Tibial artery (tissue), 4 donors: ENCODE results near the gene NCOA3.

ENCODE experiments used
- DNase-seq, 2 donors: peaks; one replicate each; pipeline ENCODE4 v3.0.0-alpha.2; 2019
- H3K27ac ChIP-seq, 2 donors: fragments of 200-600 bp; sonication (generic) in 1 of 2; 1 replicate in 1 of 2; 2 replicates in 1 of 2; pipeline ENCODE4 v1.5.1; 2018 to 2019; ENCODE audit warnings: mild to moderate bottlenecking in 1 of 2
- H3K27me3 ChIP-seq, 2 donors: fragments of 200-600 bp; sonication (generic) in 1 of 2; one replicate each; pipeline versions ENCODE4 v1.5.1 to v1.6.0; 2016 to 2019
- H3K36me3 ChIP-seq, 3 donors: fragments of 200-600 bp; sonication (generic) in 2 of 3; one replicate each; pipeline ENCODE4 v1.5.1; 2016 to 2019; ENCODE audit warnings: mild to moderate bottlenecking in 2 of 3
- H3K4me1 ChIP-seq, 4 donors: fragments of 200-600 bp; sonication (generic) in 2 of 4; 1 replicate in 3 of 4; 2 replicates in 1 of 4; pipeline ENCODE4 v1.5.1; 2016 to 2019
- H3K4me3 ChIP-seq, 2 donors: fragments of 200-600 bp; sonication (generic) in 1 of 2; 1 replicate in 1 of 2; 2 replicates in 1 of 2; pipeline ENCODE4 v1.5.1; 2018 to 2019; ENCODE audit warnings: mild to moderate bottlenecking in 2 of 2
- H3K9me3 ChIP-seq, 3 donors: fragments of 200-600 bp; sonication (generic) in 1 of 3; one replicate each; pipeline ENCODE4 v1.5.1; 2016 to 2019
- CTCF ChIP-seq, 2 experiments: fragments of 200-600 bp in 1 of 2; fragments of 450-650 bp in 1 of 2; IDR thresholded peaks; one replicate each; pipeline ENCODE4 v1.5.1; 2017 to 2019; ENCODE audit warnings: antibody characterized with exemption in 2 of 2, mild to moderate bottlenecking in 1 of 2, moderate library complexity in 1 of 2
- intact Hi-C: fragments of 100-400 bp; cut with DNase I; formaldehyde crosslinking; loops from one replicate; pipeline ENCODE4 v1.15.0; 2023; ENCODE audit warnings: low total_unique reads

Gene NCOA3

GRCh38 chr20:47660983-47661700, 159.5 kb downstream of the NCOA3 start:
- H3K4me1 ChIP-seq: peaks cover 4 to 31% (median 14%) of the 10 kb centered on the region in 4 donors
- no peak for TF ChIP-seq CTCF (IDR thresholded peaks at IDR 0.05)
- no peaks in the 10 kb centered on the region for H3K9me3 ChIP-seq
- no peaks in the 10 kb centered on the region for H3K27me3 ChIP-seq
- H3K4me3 ChIP-seq: no peak overlapping the region
- no peak overlapping the region for H3K27ac ChIP-seq
- peaks cover 5 to 44% (median 39%) of the 10 kb centered on the region in 3 donors for H3K36me3 ChIP-seq
- peak in 1 of 2 donors; percentile 37 for DNase-seq
- intact Hi-C loops: no loop called here

- H3K27ac ChIP-seq: no peak overlapping the region
- H3K27me3 ChIP-seq: no peaks in the 10 kb centered on the region
- H3K36me3 ChIP-seq: peaks cover 5 to 49% (median 39%) of the 10 kb centered on the region in 3 donors
- no peak for TF ChIP-seq CTCF (IDR thresholded peaks at IDR 0.05)
- peak in 1 of 2 donors; percentile 48 for DNase-seq
- peaks cover 4 to 31% (median 14%) of the 10 kb centered on the region in 4 donors for H3K4me1 ChIP-seq
- no peak overlapping the region for H3K4me3 ChIP-seq
- intact Hi-C loops: no loop called here
- no peaks in the 10 kb centered on the region for H3K9me3 ChIP-seq
Observed at GRCh38 chr20:47661714-47662113, 160.0 kb downstream of the NCOA3 start.

- H3K36me3 ChIP-seq: peaks cover 5 to 43% (median 31%) of the 10 kb centered on the region in 3 donors
- no peaks in the 10 kb centered on the region for H3K27me3 ChIP-seq
- intact Hi-C loops: no loop called here
- DNase-seq: peak in 1 of 2 donors; percentile 34
- no peak overlapping the region for H3K27ac ChIP-seq
- no peak for TF ChIP-seq CTCF (IDR thresholded peaks at IDR 0.05)
- H3K9me3 ChIP-seq: no peaks in the 10 kb centered on the region
- peaks cover 4 to 31% (median 14%) of the 10 kb centered on the region in 4 donors for H3K4me1 ChIP-seq
- no peak overlapping the region for H3K4me3 ChIP-seq
Observed at GRCh38 chr20:47662483-47663353, 161.0 kb downstream of the NCOA3 start.

- H3K9me3 ChIP-seq: no peaks in the 10 kb centered on the region
- no peak overlapping the region for H3K4me3 ChIP-seq
- DNase-seq: peak; percentile 79 to 86
- no peak overlapping the region for H3K27ac ChIP-seq
- peak; percentile 90 to 95 for TF ChIP-seq CTCF (IDR thresholded peaks at IDR 0.05)
- no peaks in the 10 kb centered on the region for H3K27me3 ChIP-seq
- H3K36me3 ChIP-seq: peaks cover 0 to 42% (median 26%) of the 10 kb centered on the region in 3 donors
- peaks cover 4 to 31% (median 14%) of the 10 kb centered on the region in 4 donors for H3K4me1 ChIP-seq
- intact Hi-C loops: no loop called here
Observed at GRCh38 chr20:47663354-47664067, 161.8 kb downstream of the NCOA3 start.

GRCh38 chr20:47664068-47664437, 162.4 kb downstream of the NCOA3 start:
- H3K36me3 ChIP-seq: peaks cover 0 to 48% (median 29%) of the 10 kb centered on the region in 3 donors
- no peak for DNase-seq
- intact Hi-C loops: no loop called here

More at GRCh38 chr20:47664068-47664437, 162.4 kb downstream of the NCOA3 start:
- Histone ChIP-seq H3K4me3 (no peak overlapping the region), H3K4me1 (peaks cover 4 to 31% (median 14%) of the 10 kb centered on the region in 4 donors), H3K9me3 (no peaks in the 10 kb centered on the region), H3K27ac (no peak overlapping the region), H3K27me3 (no peaks in the 10 kb centered on the region)
- TF ChIP-seq CTCF (IDR thresholded peaks at IDR 0.05): no peak
